Measurements from ENCODE around the gene ITGAV. TPM values are rescaled to one million over a fixed set of nuclear protein-coding genes. Genes with fewer than 3 reads are reported as not detected.
"Not testable (repeated sequence)": the region's sequence is repeated elsewhere in the genome, so short reads cannot be mapped to it uniquely, and the experiment has no call there.

Gene ITGAV
- total and polyA plus RNA-seq, 4 experiments from 2014 or later = 1.2 to 12.0 (median 6.7) TPM

DNA sequence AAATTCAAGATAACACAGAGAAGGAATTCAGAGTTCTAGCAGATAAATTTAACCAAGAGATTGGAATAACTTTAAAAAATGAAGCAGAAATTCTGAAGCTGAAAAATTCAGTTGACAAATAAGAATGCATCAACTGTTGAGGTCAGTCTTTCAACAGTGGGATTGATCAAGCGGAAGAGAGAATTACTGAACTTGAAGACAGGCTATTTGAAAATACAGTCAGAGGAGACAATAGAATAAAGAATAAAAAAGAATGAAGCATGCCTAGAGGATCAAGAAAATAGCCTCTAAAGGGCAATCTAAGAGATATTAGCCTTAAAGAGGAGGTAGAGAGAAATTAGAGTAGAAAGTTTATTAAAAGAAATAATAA lies 27.7 kb upstream of the ITGAV start:
- peaks cover 3 to 4% of the 10 kb centered on the region in 2 donors for H3K27me3 Mint-ChIP-seq
- H3K4me3 Mint-ChIP-seq = no peak overlapping the region
- no peaks in the 10 kb centered on the region for H3K36me3 Mint-ChIP-seq
- H3K27ac Mint-ChIP-seq = no peak overlapping the region
- H3K9me3 Mint-ChIP-seq = peaks cover 0 to 6% (median 0%) of the 10 kb centered on the region in 8 donors
- intact Hi-C loops (cut with micrococcal nuclease) = no loop called here
- Histone ChIP-seq H3K4me1 (ENCODE audit: insufficient read depth, low read length) (no peaks in the 10 kb centered on the region), H3K27ac (ENCODE audit: low read depth, low read length) (no peak overlapping the region), H3K27me3 (ENCODE audit: insufficient read depth, low read length) (no peaks in the 10 kb centered on the region), H3K9me3 (ENCODE audit: control insufficient read depth in 1 of 2, low read length in 2 of 2) (no peaks in the 10 kb centered on the region), H3K36me3 (ENCODE audit: insufficient read depth, low read length) (no peaks in the 10 kb centered on the region), H3K4me3 (ENCODE audit: low read length in 2 of 2) (no peak overlapping the region)
- DNase-seq = no peak
- POLR2A ChIA-PET (ENCODE audit: partially characterized antibody) = no interaction called here
- CTCF ChIA-PET (ENCODE audit: partially characterized antibody) = no interaction called here
- no peaks in the 10 kb centered on the region for H3K4me1 Mint-ChIP-seq

DNA sequence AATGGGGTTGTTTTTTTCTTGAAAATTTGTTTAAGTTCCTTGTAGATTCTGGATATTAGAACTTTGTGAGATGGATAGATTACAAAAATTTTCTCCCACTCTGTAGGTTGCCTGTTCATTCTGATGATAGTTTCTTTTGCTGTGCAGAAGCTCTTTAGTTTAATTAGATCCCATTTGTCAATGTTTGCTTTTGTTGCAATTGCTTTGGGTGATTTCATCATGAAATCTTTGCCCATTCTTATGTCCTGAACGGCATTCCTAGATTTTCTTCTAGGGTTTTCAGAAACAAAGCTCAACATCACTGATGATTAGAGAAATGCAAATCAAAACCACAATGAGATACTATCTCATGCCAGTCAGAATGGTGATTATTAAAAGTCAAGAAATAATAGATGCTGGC lies 21.3 kb upstream of the ITGAV start:
- H3K27ac Mint-ChIP-seq; H3K36me3 ChIP-seq (ENCODE audit: insufficient read depth, low read length); H3K9me3 Mint-ChIP-seq; H3K27ac ChIP-seq (ENCODE audit: low read depth, low read length); H3K4me1 Mint-ChIP-seq; DNase-seq; H3K27me3 ChIP-seq (ENCODE audit: insufficient read depth, low read length); H3K4me3 Mint-ChIP-seq; intact Hi-C loops (cut with micrococcal nuclease); H3K4me3 ChIP-seq (ENCODE audit: low read length in 2 of 2); POLR2A ChIA-PET (ENCODE audit: partially characterized antibody); CTCF ChIA-PET (ENCODE audit: partially characterized antibody); H3K9me3 ChIP-seq (ENCODE audit: control insufficient read depth in 1 of 2, low read length in 2 of 2); H3K4me1 ChIP-seq (ENCODE audit: insufficient read depth, low read length); H3K36me3 Mint-ChIP-seq; H3K27me3 Mint-ChIP-seq: not testable (repeated sequence)

DNA sequence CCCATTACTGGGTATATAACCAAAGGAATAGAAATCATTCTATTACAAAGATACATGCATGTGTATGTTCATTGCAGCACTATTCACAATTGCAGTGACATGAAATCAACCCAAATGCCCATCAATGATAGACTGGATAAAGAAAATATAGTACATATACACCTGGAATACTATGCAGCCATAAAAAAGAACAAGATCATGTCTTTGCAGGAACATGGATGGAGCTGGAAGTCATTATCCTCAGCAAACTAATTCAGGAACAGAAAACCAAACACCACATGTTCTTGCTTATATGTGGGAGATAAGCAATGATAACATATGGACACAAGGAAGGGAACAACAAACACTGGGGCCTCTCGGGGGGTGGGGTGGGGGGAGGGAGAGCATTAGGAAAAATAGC lies 20.7 kb upstream of the ITGAV start:
- DNase-seq; H3K9me3 ChIP-seq (ENCODE audit: control insufficient read depth in 1 of 2, low read length in 2 of 2); H3K4me3 ChIP-seq (ENCODE audit: low read length in 2 of 2); H3K36me3 ChIP-seq (ENCODE audit: insufficient read depth, low read length); CTCF ChIA-PET (ENCODE audit: partially characterized antibody); H3K27me3 ChIP-seq (ENCODE audit: insufficient read depth, low read length); H3K9me3 Mint-ChIP-seq; H3K27ac Mint-ChIP-seq; intact Hi-C loops (cut with micrococcal nuclease); H3K4me3 Mint-ChIP-seq; POLR2A ChIA-PET (ENCODE audit: partially characterized antibody); H3K4me1 ChIP-seq (ENCODE audit: insufficient read depth, low read length); H3K27me3 Mint-ChIP-seq; H3K4me1 Mint-ChIP-seq; H3K27ac ChIP-seq (ENCODE audit: low read depth, low read length); H3K36me3 Mint-ChIP-seq: not testable (repeated sequence)

DNA sequence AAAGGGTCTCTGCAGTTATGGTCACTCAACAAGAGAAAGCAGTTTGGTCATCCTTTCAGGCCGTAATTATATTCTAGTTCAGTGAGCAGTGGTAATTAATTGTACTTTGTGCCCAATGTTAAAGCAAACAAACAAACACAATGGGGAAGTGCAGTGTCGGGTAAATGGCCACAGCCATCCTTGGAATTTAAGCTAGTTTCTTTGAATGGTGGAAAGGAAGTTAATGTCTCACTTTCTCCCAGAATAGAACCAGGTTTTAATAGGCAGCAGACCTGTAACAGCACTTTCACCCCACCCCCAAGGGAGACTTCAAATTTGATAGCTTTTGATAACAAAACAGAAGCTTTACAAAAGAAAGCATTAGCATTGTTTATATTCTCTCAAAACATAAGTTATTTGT lies 20.0 kb upstream of the ITGAV start:
- peaks cover 0 to 2% of the 10 kb centered on the region in 2 donors for H3K27me3 Mint-ChIP-seq
- DNase-seq = no peak
- Histone ChIP-seq H3K36me3 (ENCODE audit: insufficient read depth, low read length) (no peaks in the 10 kb centered on the region), H3K27me3 (ENCODE audit: insufficient read depth, low read length) (no peaks in the 10 kb centered on the region), H3K9me3 (ENCODE audit: control insufficient read depth in 1 of 2, low read length in 2 of 2) (no peaks in the 10 kb centered on the region), H3K4me3 (ENCODE audit: low read length in 2 of 2) (no peak overlapping the region), H3K4me1 (ENCODE audit: insufficient read depth, low read length) (no peaks in the 10 kb centered on the region), H3K27ac (ENCODE audit: low read depth, low read length) (no peak overlapping the region)
- no peaks in the 10 kb centered on the region for H3K4me1 Mint-ChIP-seq
- ChIA-PET POLR2A (ENCODE audit: partially characterized antibody) (no interaction called here), CTCF (ENCODE audit: partially characterized antibody) (no interaction called here)
- H3K27ac Mint-ChIP-seq = no peak overlapping the region
- intact Hi-C loops (cut with micrococcal nuclease) = no loop called here
- no peaks in the 10 kb centered on the region for H3K36me3 Mint-ChIP-seq
- no peaks in the 10 kb centered on the region for H3K9me3 Mint-ChIP-seq
- no peak overlapping the region for H3K4me3 Mint-ChIP-seq

DNA sequence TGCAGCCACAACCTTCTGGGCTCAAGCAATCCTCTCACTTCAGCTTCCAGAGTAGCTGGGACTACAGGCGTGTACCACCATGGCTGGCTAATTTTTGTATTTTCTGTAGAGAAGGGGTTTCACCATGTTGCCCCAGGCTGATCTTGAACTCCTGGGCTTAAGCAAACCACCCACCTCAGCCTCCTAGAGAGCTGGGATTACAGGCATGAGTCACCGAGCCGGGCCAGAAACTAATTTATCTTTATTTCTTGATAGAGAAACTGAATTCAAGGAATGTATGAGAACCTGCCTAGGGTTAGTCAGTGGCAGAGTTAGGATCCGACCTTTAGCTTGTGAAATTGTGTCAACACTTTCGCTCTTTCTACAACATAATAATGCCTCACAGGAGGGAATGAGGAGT lies 19.3 kb upstream of the ITGAV start:
- Histone ChIP-seq H3K4me1 (ENCODE audit: insufficient read depth, low read length) (no peaks in the 10 kb centered on the region), H3K27ac (ENCODE audit: low read depth, low read length) (no peak overlapping the region), H3K27me3 (ENCODE audit: insufficient read depth, low read length) (no peaks in the 10 kb centered on the region), H3K4me3 (ENCODE audit: low read length in 2 of 2) (no peak overlapping the region), H3K36me3 (ENCODE audit: insufficient read depth, low read length) (no peaks in the 10 kb centered on the region), H3K9me3 (ENCODE audit: control insufficient read depth in 1 of 2, low read length in 2 of 2) (no peaks in the 10 kb centered on the region)
- Mint-ChIP-seq H3K27me3 (peaks cover 0 to 2% of the 10 kb centered on the region in 2 donors), H3K4me1 (no peaks in the 10 kb centered on the region), H3K27ac (no peak overlapping the region), H3K36me3 (no peaks in the 10 kb centered on the region), H3K9me3 (no peaks in the 10 kb centered on the region), H3K4me3 (no peak overlapping the region)
- POLR2A ChIA-PET (ENCODE audit: partially characterized antibody) = no interaction called here
- CTCF ChIA-PET (ENCODE audit: partially characterized antibody) = no interaction called here
- no peak for DNase-seq
- intact Hi-C loops (cut with micrococcal nuclease) = no loop called here

DNA sequence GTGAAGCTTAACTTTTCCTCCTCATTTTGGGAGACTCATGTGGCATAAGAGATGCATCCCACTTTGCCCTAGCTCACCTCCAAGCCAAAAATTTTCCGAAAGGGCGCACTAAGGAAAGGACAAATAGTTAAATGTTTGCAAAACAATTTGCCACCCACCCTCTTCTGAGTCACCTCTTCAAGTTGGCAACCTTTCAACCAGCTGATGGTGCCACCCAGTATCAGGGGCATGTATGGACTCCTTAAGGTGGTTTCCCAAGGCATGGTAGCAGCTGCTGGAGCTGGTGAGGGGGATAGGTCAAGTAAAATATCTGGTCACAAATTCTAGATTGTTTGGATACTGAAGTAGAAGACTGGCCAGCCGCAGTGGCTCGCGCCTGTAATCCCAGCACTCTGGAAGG lies 17.2 kb upstream of the ITGAV start:
- no peak overlapping the region for H3K27ac ChIP-seq (ENCODE audit: low read depth, low read length)
- no peaks in the 10 kb centered on the region for H3K4me1 ChIP-seq (ENCODE audit: insufficient read depth, low read length)
- H3K9me3 ChIP-seq (ENCODE audit: control insufficient read depth in 1 of 2, low read length in 2 of 2) = no peaks in the 10 kb centered on the region
- no peak overlapping the region for H3K4me3 ChIP-seq (ENCODE audit: low read length in 2 of 2)
- no peak overlapping the region for H3K4me3 Mint-ChIP-seq
- ChIA-PET POLR2A (ENCODE audit: partially characterized antibody) (no interaction called here), CTCF (ENCODE audit: partially characterized antibody) (no interaction called here)
- no peaks in the 10 kb centered on the region for H3K9me3 Mint-ChIP-seq
- H3K27me3 Mint-ChIP-seq = peaks cover 2% of the 10 kb centered on the region in 2 donors
- H3K27me3 ChIP-seq (ENCODE audit: insufficient read depth, low read length) = no peaks in the 10 kb centered on the region
- no peaks in the 10 kb centered on the region for H3K4me1 Mint-ChIP-seq
- H3K27ac Mint-ChIP-seq = no peak overlapping the region
- no peaks in the 10 kb centered on the region for H3K36me3 ChIP-seq (ENCODE audit: insufficient read depth, low read length)
- no peak for DNase-seq
- intact Hi-C loops (cut with micrococcal nuclease) = no loop called here
- no peaks in the 10 kb centered on the region for H3K36me3 Mint-ChIP-seq

DNA sequence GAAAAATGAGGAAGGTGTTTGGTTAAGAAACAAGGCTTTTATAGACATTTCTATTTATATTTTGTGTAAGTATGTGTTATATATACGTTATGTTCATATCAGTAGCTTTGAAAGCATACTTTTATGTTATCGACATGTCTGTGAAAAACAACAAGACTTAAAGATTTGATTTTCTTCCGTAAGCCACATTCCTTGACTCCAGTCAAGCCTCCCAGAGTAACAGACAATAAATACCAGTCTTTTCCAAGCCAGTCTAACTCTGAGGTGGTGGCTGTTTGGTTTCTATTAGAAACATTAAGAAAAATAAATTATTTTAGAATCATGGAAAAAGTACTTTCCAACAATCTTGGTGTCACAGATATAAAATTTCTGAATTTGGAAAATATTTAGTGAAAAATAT lies 16.3 kb upstream of the ITGAV start:
- Histone ChIP-seq H3K4me3 (ENCODE audit: low read length in 2 of 2) (no peak overlapping the region), H3K27me3 (ENCODE audit: insufficient read depth, low read length) (no peaks in the 10 kb centered on the region), H3K9me3 (ENCODE audit: control insufficient read depth in 1 of 2, low read length in 2 of 2) (no peaks in the 10 kb centered on the region), H3K36me3 (ENCODE audit: insufficient read depth, low read length) (no peaks in the 10 kb centered on the region), H3K4me1 (ENCODE audit: insufficient read depth, low read length) (no peaks in the 10 kb centered on the region), H3K27ac (ENCODE audit: low read depth, low read length) (no peak overlapping the region)
- no peaks in the 10 kb centered on the region for H3K36me3 Mint-ChIP-seq
- ChIA-PET POLR2A (ENCODE audit: partially characterized antibody) (no interaction called here), CTCF (ENCODE audit: partially characterized antibody) (no interaction called here)
- no peak overlapping the region for H3K4me3 Mint-ChIP-seq
- no peak for DNase-seq
- H3K27me3 Mint-ChIP-seq = peaks cover 2% of the 10 kb centered on the region in 2 donors
- H3K9me3 Mint-ChIP-seq = no peaks in the 10 kb centered on the region
- intact Hi-C loops (cut with micrococcal nuclease) = no loop called here
- H3K27ac Mint-ChIP-seq = no peak overlapping the region
- H3K4me1 Mint-ChIP-seq = no peaks in the 10 kb centered on the region

DNA sequence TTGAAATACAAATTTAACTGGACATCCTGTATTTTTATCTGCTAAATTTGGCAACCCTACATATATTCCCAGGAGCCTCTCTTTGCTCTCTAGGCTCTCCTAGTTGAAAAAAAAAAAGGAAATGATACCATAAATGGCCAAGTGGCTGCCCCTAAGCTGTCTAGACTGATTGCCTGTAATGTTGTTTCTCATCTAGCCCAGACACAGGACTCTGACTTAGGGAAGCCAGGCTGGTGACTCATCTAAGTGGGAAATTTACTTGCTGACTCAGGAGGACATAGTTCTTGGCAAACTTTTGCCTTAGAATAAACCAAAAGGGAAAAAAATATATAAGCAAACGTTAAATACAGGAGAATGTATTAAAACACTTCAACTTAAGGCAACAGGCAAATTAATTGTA lies 14.6 kb upstream of the ITGAV start:
- Histone ChIP-seq H3K27me3 (ENCODE audit: insufficient read depth, low read length) (no peaks in the 10 kb centered on the region), H3K4me3 (ENCODE audit: low read length in 2 of 2) (no peak overlapping the region), H3K36me3 (ENCODE audit: insufficient read depth, low read length) (no peaks in the 10 kb centered on the region), H3K9me3 (ENCODE audit: control insufficient read depth in 1 of 2, low read length in 2 of 2) (no peaks in the 10 kb centered on the region), H3K4me1 (ENCODE audit: insufficient read depth, low read length) (no peaks in the 10 kb centered on the region), H3K27ac (ENCODE audit: low read depth, low read length) (no peak overlapping the region)
- ChIA-PET CTCF (ENCODE audit: partially characterized antibody) (no interaction called here), POLR2A (ENCODE audit: partially characterized antibody) (interaction anchor here (0.6 kb wide), 1 partner anchor 9 kb away, joined by 4 read pairs; no protein-coding TSS in a partner anchor)
- H3K9me3 Mint-ChIP-seq = no peaks in the 10 kb centered on the region
- H3K4me3 Mint-ChIP-seq = no peak overlapping the region
- H3K27me3 Mint-ChIP-seq = peaks cover 2 to 3% of the 10 kb centered on the region in 2 donors
- H3K4me1 Mint-ChIP-seq = no peaks in the 10 kb centered on the region
- H3K36me3 Mint-ChIP-seq = no peaks in the 10 kb centered on the region
- intact Hi-C loops (cut with micrococcal nuclease) = no loop called here
- no peak for DNase-seq
- H3K27ac Mint-ChIP-seq = no peak overlapping the region

Data from CD4-positive, alpha-beta memory T cell (primary cell).